HG02759 (cell line): ENCODE measurements around the gene HSFX3.
"Not testable (repeated sequence)": the region's sequence is repeated elsewhere in the genome, so short reads cannot be mapped to it uniquely, and the experiment has no call there.

Experiments used
- ATAC-seq: cut with Tn5 transposase; IDR thresholded peaks from one replicate; pipeline ENCODE4 v1.9.1; 2021; ENCODE audit warnings: mild to moderate bottlenecking, moderate library complexity; ENCODE audit not compliant: unreplicated experiment

The HSFX3 gene

GRCh38 chrX:149549701-149550100, at the start of gene HSFX3:
TSS of gene HSFX3 (minus strand) at chrX:149549924. CDS start at chrX:149549852, 72 bp downstream.
- ATAC-seq = not testable (repeated sequence)

GRCh38 chrX:149598603-149599002, 48.9 kb upstream of the HSFX3 start:
- not testable (repeated sequence) for ATAC-seq

GRCh38 chrX:149595943-149596342, 46.2 kb upstream of the HSFX3 start:
- not testable (repeated sequence) for ATAC-seq

GRCh38 chrX:149595214-149595613, 45.5 kb upstream of the HSFX3 start, which contains the start of gene HSFX2:
TSS of gene HSFX2 (minus strand) at chrX:149595314. CDS start at chrX:149594700, 614 bp downstream.
- not testable (repeated sequence) for ATAC-seq

GRCh38 chrX:149590993-149591392, 41.3 kb upstream of the HSFX3 start:
- ATAC-seq = not testable (repeated sequence)

- not testable (repeated sequence) for ATAC-seq
Measured at GRCh38 chrX:149587359-149587758, 37.6 kb upstream of the HSFX3 start, which contains the start of gene MAGEA9B. TSS of gene MAGEA9B (minus strand) at chrX:149587459. CDS start at chrX:149583179, 4,280 bp downstream.

- not testable (repeated sequence) for ATAC-seq
Measured at GRCh38 chrX:149585631-149586030, 35.9 kb upstream of the HSFX3 start.

- ATAC-seq = peak; percentile 100
Measured at GRCh38 chrX:149573456-149573855, 23.7 kb upstream of the HSFX3 start.

GRCh38 chrX:149572743-149573142, 23.0 kb upstream of the HSFX3 start:
- ATAC-seq = no peak

- ATAC-seq = no peak
Measured at GRCh38 chrX:149571770-149572169, 22.0 kb upstream of the HSFX3 start.

GRCh38 chrX:149570668-149571067, 20.9 kb upstream of the HSFX3 start:
- no peak for ATAC-seq

GRCh38 chrX:149569770-149570169, 20.0 kb upstream of the HSFX3 start:
- ATAC-seq = no peak

- ATAC-seq = no peak
Measured at GRCh38 chrX:149568701-149569296, 19.1 kb upstream of the HSFX3 start.

- ATAC-seq = no peak
Measured at GRCh38 chrX:149567621-149568417, 18.1 kb upstream of the HSFX3 start.

GRCh38 chrX:149563359-149563758, 13.6 kb upstream of the HSFX3 start:
- ATAC-seq = no peak

GRCh38 chrX:149555251-149555650, 5.5 kb upstream of the HSFX3 start:
- ATAC-seq = not testable (repeated sequence)

GRCh38 chrX:149551939-149552248, 2.2 kb upstream of the HSFX3 start:
- ATAC-seq = not testable (repeated sequence)

- peak; percentile 51 for ATAC-seq
Measured at GRCh38 chrX:149551245-149551938, 1.7 kb upstream of the HSFX3 start.

GRCh38 chrX:149550454-149550853, 730 bp upstream of the HSFX3 start:
- ATAC-seq = not testable (repeated sequence)

GRCh38 chrX:149547782-149548181, 1.9 kb downstream of the HSFX3 start:
- not testable (repeated sequence) for ATAC-seq

GRCh38 chrX:149546962-149547361, 2.8 kb downstream of the HSFX3 start:
- ATAC-seq = not testable (repeated sequence)
